ENCODE measurements around the gene GCGR. TPM values are rescaled to one million over a fixed set of nuclear protein-coding genes. Genes with fewer than 3 reads are reported as not detected.

The GCGR gene
- total RNA-seq, 2 experiments from 2014 or later = not detected

DNA sequence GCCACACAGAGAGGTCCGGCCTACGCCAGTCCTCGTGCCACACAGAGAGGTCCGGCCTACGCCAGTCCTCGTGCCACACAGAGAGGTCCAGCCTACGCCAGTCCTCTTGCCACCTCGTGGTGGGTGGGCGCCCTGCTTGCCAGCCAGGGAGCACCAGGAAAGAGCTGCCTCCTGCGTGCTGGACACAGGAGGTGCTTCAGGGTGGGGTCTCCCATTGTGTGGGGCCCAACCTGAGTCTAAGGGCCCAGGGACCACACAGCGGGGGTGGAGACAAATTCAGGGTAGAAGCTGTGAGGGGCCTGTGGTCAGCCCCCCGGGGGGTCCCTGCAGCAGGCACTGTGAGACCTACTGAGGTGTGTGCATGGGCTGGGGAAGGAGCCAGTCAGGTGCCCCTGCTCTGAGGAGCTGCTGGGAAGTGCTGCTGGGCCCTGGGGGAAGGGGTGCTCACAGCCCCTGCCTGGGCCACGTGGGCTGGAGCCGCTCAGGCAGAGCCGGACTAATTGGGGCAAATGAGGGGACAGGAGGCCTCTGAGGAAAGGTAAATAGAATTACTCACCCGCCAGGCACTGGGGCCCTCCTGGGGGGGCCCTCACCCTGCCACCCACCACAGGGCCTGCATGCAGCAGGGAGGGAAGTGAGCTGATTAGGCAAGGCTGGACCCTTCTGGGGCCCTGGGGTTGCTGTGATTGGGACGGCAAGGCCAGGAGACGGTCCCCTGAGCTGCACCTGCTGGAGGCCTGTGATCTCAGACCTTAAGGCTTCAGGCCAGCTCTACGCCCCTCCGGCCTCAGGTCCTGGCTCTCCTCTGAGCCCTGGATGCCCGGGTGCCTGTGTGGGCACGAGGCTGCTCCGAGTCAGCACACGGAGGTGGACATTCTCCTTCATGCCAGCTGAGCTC lies 11.0 kb downstream of the GCGR start:
- H3K36me3 Mint-ChIP-seq = no peaks in the 10 kb centered on the region
- intact Hi-C loops (cut with micrococcal nuclease) = no loop called here
- H3K9me3 Mint-ChIP-seq = no peaks in the 10 kb centered on the region
- CTCF ChIA-PET = no interaction called here
- H3K27me3 Mint-ChIP-seq = peaks cover 4% of the 10 kb centered on the region
- no peak overlapping the region for H3K4me3 Mint-ChIP-seq
- no peak for DNase-seq
- no peak overlapping the region for H3K27ac Mint-ChIP-seq
- POLR2A ChIA-PET = no interaction called here
- no peaks in the 10 kb centered on the region for H3K4me1 Mint-ChIP-seq (ENCODE audit: low read depth)

DNA sequence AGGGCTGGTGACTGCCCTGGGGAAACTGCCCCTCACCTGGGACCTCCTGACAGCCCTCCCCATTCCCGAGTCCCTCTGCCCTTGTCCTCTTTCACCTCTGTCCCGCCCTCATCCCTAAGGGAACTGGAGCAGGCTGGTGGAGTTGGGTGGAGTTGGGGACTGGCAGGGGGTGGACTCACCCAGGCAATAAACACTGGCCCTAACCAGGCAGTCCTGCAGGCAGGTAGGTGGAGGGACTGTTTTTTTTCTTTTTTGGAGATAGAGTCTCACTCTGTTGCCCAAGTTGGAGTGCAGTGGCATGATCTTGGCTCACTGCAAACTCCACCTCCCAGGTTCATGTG lies 11.7 kb downstream of the GCGR start:
- no peaks in the 10 kb centered on the region for H3K36me3 Mint-ChIP-seq
- no peak for DNase-seq
- no peaks in the 10 kb centered on the region for H3K27me3 Mint-ChIP-seq
- intact Hi-C loops (cut with micrococcal nuclease) = no loop called here
- no peak overlapping the region for H3K4me3 Mint-ChIP-seq
- ChIA-PET POLR2A (no interaction called here), CTCF (no interaction called here)
- no peaks in the 10 kb centered on the region for H3K9me3 Mint-ChIP-seq
- no peaks in the 10 kb centered on the region for H3K4me1 Mint-ChIP-seq (ENCODE audit: low read depth)
- no peak overlapping the region for H3K27ac Mint-ChIP-seq

DNA sequence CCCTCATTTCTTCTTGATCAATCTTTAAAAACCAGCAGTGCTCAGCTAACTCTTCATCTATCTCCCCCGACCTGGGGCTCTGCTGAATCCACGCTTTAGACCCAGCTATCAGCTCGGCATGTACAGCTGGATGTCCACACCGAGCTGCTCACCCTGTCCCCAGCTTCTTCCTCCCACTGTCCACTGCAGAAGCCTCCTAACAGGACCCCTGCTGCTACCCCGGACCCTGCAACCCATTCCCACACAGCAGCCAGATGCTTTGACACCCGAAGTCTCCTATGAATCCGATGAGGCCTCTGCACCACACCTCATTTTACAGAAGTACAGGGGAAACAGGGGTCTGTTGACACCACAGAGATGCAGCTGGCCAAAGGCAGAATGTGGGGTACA lies 13.8 kb downstream of the GCGR start:
- POLR2A ChIA-PET = interaction anchor here (0.8 kb wide), 1 partner anchor 74 kb away, joined by 3 read pairs; no protein-coding TSS in a partner anchor

DNA sequence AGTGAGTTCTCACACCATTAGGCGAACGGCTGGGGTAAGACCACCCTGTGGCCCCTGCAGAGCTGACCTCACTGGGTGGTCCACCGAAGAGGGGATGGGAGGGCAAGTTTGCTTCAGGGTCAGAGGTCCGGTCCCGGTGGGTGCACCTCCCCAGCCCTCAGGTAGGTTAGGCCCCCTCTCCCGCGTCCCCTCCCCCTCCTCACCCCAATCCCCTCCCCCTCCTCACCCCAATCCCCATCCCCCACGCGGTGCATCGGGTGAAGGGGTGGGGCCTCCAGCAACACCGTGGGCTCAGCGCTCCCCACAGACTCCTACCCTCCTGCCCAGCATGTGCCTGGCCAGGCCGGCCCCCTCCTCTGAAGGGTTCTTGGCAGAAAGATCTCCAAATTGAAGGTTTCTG lies 15.8 kb downstream of the GCGR start:
- Mint-ChIP-seq H3K4me1 (ENCODE audit: low read depth) (no peaks in the 10 kb centered on the region), H3K27ac (no peak overlapping the region), H3K36me3 (peaks cover 5% of the 10 kb centered on the region), H3K27me3 (no peaks in the 10 kb centered on the region), H3K9me3 (no peaks in the 10 kb centered on the region), H3K4me3 (no peak overlapping the region)
- CTCF ChIA-PET = no interaction called here
- POLR2A ChIA-PET = no interaction called here
- intact Hi-C loops (cut with micrococcal nuclease) = no loop called here
- DNase-seq = no peak

More for the DNA sequence above, 13.8 kb downstream of the GCGR start:
- CTCF ChIA-PET = no interaction called here
- intact Hi-C loops (cut with micrococcal nuclease) = no loop called here
- DNase-seq = no peak
- Mint-ChIP-seq H3K4me1 (ENCODE audit: low read depth) (no peaks in the 10 kb centered on the region), H3K27ac (no peak overlapping the region), H3K27me3 (no peaks in the 10 kb centered on the region), H3K4me3 (no peak overlapping the region), H3K36me3 (peaks cover 2% of the 10 kb centered on the region), H3K9me3 (no peaks in the 10 kb centered on the region)

GRCh38 chr17:81821147-81821546 lies 17.2 kb downstream of the GCGR start:
- H3K4me1 Mint-ChIP-seq (ENCODE audit: low read depth) = peaks cover 3% of the 10 kb centered on the region
- DNase-seq = no peak
- H3K27ac Mint-ChIP-seq = no peak overlapping the region
- no peaks in the 10 kb centered on the region for H3K27me3 Mint-ChIP-seq
- H3K36me3 Mint-ChIP-seq = peaks cover 5% of the 10 kb centered on the region
- intact Hi-C loops (cut with micrococcal nuclease) = no loop called here
- CTCF ChIA-PET = no interaction called here
- H3K9me3 Mint-ChIP-seq = no peaks in the 10 kb centered on the region
- no peak overlapping the region for H3K4me3 Mint-ChIP-seq
- POLR2A ChIA-PET = no interaction called here

- Mint-ChIP-seq H3K27ac (no peak overlapping the region), H3K4me3 (no peak overlapping the region), H3K4me1 (ENCODE audit: low read depth) (peaks cover 4% of the 10 kb centered on the region), H3K9me3 (no peaks in the 10 kb centered on the region), H3K27me3 (no peaks in the 10 kb centered on the region), H3K36me3 (peaks cover 5% of the 10 kb centered on the region)
- ChIA-PET CTCF (no interaction called here), POLR2A (no interaction called here)
- peak; percentile 44 for DNase-seq
- intact Hi-C loops (cut with micrococcal nuclease) = no loop called here
These were observed 17.8 kb downstream of the GCGR start for GRCh38 chr17:81821603-81822311.

DNA sequence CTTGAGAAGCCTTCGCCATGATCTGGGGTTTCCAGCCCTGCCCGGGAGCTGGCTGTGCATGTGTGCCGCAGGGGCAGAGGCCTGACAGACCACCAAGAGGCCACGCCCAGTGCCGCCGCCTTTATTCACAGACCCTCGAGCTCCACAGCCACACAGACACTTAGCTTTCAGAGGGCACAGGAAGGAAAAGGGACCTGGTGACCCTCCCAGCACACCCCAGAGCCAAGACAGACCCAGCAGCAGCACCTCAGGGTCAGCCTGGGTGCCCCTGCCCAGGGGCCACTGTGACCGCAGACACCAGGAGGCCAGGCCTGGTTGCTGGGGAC lies 18.3 kb downstream of the GCGR start:
- ChIA-PET POLR2A (no interaction called here), CTCF (no interaction called here)
- H3K27ac Mint-ChIP-seq = no peak overlapping the region
- peaks cover 5% of the 10 kb centered on the region for H3K36me3 Mint-ChIP-seq
- H3K4me3 Mint-ChIP-seq = no peak overlapping the region
- H3K9me3 Mint-ChIP-seq = no peaks in the 10 kb centered on the region
- H3K4me1 Mint-ChIP-seq (ENCODE audit: low read depth) = peaks cover 4% of the 10 kb centered on the region
- intact Hi-C loops (cut with micrococcal nuclease) = no loop called here
- H3K27me3 Mint-ChIP-seq = no peaks in the 10 kb centered on the region
- DNase-seq = no peak

- Mint-ChIP-seq H3K4me1 (ENCODE audit: low read depth) (peaks cover 4% of the 10 kb centered on the region), H3K9me3 (no peaks in the 10 kb centered on the region), H3K4me3 (no peak overlapping the region), H3K27ac (no peak overlapping the region), H3K36me3 (peaks cover 5% of the 10 kb centered on the region), H3K27me3 (no peaks in the 10 kb centered on the region)
- intact Hi-C loops (cut with micrococcal nuclease) = no loop called here
- ChIA-PET CTCF (no interaction called here), POLR2A (no interaction called here)
- DNase-seq = no peak
These were observed 19.3 kb downstream of the GCGR start for GRCh38 chr17:81822996-81823819.

DNA sequence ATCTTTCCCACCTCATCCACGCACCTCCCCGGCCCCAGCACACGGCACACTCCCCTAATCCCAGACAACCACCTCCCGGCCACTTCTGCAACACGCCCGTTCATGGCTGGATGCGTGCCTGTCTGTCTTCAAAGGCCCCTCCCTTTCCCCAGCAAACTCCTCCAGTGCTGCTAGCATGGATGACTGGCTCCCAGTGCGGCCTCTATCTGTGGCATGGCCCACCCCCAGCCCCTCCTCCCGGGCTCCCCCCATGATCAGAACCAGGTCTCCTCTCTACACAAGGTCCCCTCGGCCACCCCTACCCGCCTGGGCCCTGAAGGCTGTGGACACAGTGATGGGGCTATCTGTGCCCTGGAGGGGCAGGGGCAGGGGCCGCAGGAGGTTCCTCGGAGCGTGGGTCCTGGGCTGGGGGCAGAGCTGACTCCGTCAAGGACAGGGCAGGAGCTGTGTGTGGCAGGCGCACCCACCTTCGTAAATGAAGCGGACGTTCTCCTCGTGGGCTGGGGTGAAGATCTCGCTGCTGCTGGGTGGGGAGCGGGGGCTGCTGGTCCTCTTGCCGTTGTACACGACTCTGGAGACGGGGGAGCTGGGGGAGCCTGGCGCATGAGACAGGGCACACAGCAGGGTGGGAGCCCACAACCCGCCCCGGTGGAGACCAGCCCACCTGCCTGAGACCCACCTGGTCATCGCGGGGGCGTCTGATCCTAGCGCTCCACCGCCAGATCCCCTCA lies 20.0 kb downstream of the GCGR start:
- no peak for DNase-seq
- CTCF ChIA-PET = no interaction called here
- intact Hi-C loops (cut with micrococcal nuclease) = no loop called here
- H3K4me1 Mint-ChIP-seq (ENCODE audit: low read depth) = peaks cover 7% of the 10 kb centered on the region
- POLR2A ChIA-PET = no interaction called here
- peaks cover 5% of the 10 kb centered on the region for H3K36me3 Mint-ChIP-seq
- H3K27ac Mint-ChIP-seq = no peak overlapping the region
- H3K4me3 Mint-ChIP-seq = no peak overlapping the region
- H3K27me3 Mint-ChIP-seq = no peaks in the 10 kb centered on the region
- no peaks in the 10 kb centered on the region for H3K9me3 Mint-ChIP-seq

GRCh38 chr17:81824595-81824994 lies 20.6 kb downstream of the GCGR start:
- Mint-ChIP-seq H3K4me1 (ENCODE audit: low read depth) (peaks cover 7% of the 10 kb centered on the region), H3K4me3 (no peak overlapping the region), H3K27ac (no peak overlapping the region), H3K27me3 (no peaks in the 10 kb centered on the region), H3K36me3 (peaks cover 5% of the 10 kb centered on the region), H3K9me3 (no peaks in the 10 kb centered on the region)
- CTCF ChIA-PET = no interaction called here
- DNase-seq = no peak
- POLR2A ChIA-PET = no interaction called here
- intact Hi-C loops (cut with micrococcal nuclease) = no loop called here

GRCh38 chr17:81825841-81826466 lies 22.0 kb downstream of the GCGR start:
- H3K9me3 Mint-ChIP-seq = no peaks in the 10 kb centered on the region
- ChIA-PET CTCF (interaction anchor here (1.5 kb wide), 1 partner anchor 225 kb away, joined by 3 read pairs; no protein-coding TSS in a partner anchor), POLR2A (no interaction called here)
- no peaks in the 10 kb centered on the region for H3K27me3 Mint-ChIP-seq
- no peak for DNase-seq
- intact Hi-C loops (cut with micrococcal nuclease) = no loop called here
- H3K4me1 Mint-ChIP-seq (ENCODE audit: low read depth) = peaks cover 12% of the 10 kb centered on the region
- H3K27ac Mint-ChIP-seq = no peak overlapping the region
- H3K36me3 Mint-ChIP-seq = peaks cover 5% of the 10 kb centered on the region
- H3K4me3 Mint-ChIP-seq = no peak overlapping the region

DNA sequence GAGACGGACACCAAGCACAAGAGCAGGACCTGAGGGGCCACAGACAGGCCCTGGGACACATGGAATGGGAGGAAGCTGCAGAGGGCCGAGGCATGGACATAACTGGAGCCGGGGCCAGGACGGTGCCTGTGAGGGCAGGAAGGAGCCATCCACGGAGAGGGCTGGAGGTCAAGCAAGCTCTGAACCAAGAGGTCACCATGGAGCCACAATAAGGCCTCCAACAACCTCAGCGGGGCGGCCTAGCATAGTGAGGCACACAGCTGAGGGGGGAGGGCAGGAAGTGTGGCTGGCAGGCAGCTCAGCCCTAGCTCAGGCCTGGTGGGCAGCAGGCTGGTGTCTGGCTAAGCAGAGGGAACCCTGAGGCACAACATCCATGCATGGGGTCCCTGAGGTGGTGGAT lies 24.7 kb downstream of the GCGR start:
- Mint-ChIP-seq H3K9me3 (no peaks in the 10 kb centered on the region), H3K27ac (no peak overlapping the region), H3K27me3 (no peaks in the 10 kb centered on the region), H3K4me3 (no peak overlapping the region), H3K36me3 (peaks cover 7% of the 10 kb centered on the region), H3K4me1 (ENCODE audit: low read depth) (peaks cover 25% of the 10 kb centered on the region)
- intact Hi-C loops (cut with micrococcal nuclease) = no loop called here
- DNase-seq = no peak
- POLR2A ChIA-PET = no interaction called here
- CTCF ChIA-PET = no interaction called here

All from activated CD4-positive, alpha-beta memory T cell treated with anti-CD3 and anti-CD28 coated beads for 36 hours (primary cell).